HFF-Myc (cell line): ENCODE data around the gene MAK.
"Not testable (repeated sequence)": the region's sequence is repeated elsewhere in the genome, so short reads cannot be mapped to it uniquely, and the experiment has no call there.

Experiments used
- DNase-seq: peaks from one replicate; pipeline ENCODE4 v3.0.0-alpha.2; 2011; ENCODE audit warnings: low read depth; ENCODE audit errors: extremely low read depth
- H3K4me3 ChIP-seq: replicated peaks from 2 replicates; pipeline ENCODE4 v1.5.1; 2011; ENCODE audit warnings: low read depth, mild to moderate bottlenecking, control low read depth, low read length
- TF ChIP-seq, protein P1 (sequence below): IDR thresholded peaks from 2 replicates; pipeline ENCODE4 v1.5.1; 2012; ENCODE audit warnings: mild to moderate bottlenecking, low read depth, low read length, control low read depth; ENCODE audit errors: missing control alignments

Gene MAK

DNA sequence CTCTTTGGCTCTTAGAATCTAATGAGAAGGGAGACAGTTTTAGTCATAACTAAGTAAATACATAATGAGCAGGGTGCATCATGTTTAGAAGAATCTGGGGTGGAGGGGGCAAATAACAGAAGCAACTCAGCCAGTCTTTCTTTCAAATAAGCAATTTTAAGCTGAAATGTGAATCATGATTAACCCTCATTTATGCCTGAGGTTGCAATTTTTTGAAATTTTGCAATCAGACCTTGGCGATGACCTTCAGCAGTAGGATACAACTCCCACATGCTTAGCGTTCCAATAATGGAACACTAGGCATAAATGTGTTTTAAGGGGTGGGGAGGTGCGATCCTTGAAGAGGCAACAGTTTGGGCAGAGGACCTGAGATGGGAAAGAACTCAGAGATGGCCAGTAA, 60.1 kb downstream of the MAK start:
- H3K4me3 ChIP-seq = no peak overlapping the region
- TF ChIP-seq, protein P1, sequence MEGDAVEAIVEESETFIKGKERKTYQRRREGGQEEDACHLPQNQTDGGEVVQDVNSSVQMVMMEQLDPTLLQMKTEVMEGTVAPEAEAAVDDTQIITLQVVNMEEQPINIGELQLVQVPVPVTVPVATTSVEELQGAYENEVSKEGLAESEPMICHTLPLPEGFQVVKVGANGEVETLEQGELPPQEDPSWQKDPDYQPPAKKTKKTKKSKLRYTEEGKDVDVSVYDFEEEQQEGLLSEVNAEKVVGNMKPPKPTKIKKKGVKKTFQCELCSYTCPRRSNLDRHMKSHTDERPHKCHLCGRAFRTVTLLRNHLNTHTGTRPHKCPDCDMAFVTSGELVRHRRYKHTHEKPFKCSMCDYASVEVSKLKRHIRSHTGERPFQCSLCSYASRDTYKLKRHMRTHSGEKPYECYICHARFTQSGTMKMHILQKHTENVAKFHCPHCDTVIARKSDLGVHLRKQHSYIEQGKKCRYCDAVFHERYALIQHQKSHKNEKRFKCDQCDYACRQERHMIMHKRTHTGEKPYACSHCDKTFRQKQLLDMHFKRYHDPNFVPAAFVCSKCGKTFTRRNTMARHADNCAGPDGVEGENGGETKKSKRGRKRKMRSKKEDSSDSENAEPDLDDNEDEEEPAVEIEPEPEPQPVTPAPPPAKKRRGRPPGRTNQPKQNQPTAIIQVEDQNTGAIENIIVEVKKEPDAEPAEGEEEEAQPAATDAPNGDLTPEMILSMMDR = no peak
- no peak for DNase-seq

DNA sequence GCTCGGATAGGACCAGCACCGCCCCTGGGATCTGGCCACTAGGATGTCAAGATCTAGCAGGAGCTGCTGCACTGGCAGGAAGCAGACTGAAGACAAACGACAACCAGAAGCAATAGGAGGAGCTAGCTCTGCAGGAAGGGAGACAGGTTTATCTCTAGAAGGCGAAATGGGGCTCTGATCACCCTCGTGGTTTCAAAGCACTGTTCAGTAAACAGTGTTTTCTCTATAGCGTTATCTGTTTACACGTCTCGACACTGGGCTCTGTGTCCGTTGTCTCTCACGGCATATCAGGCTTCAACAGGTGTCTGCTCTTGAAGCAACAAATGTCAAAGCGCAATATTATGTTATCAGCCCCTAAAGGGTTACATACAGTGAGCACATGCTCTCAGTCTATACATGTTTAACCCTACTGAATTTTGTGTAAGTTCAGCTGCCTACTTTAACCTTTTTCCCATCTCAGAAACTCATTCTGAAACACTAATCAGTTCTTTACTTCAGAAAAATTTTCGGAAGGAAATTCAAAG, 66.9 kb downstream of the MAK start:
- DNase-seq = no peak
- TF ChIP-seq, protein P1 = no peak
- no peak overlapping the region for H3K4me3 ChIP-seq

DNA sequence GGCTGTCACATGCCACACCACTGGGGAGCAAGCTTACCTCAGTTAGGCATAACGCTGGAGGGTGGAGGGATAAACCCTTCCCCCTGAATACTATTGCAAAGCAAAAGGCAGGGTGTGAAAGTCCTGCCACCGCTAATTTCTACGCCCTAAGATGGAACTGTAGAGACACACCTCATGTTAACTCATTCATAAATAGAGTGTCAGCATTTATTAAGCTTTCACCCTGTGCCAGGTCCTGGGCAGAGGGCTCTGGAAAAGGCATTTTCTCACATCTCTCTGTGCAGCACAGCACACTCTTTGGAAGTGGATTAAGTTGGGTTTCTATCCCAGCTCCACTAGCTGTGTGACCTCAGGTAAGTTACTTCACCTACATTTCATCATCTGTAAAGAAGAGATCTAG, 68.9 kb downstream of the MAK start:
- TF ChIP-seq, protein P1 = no peak

DNA sequence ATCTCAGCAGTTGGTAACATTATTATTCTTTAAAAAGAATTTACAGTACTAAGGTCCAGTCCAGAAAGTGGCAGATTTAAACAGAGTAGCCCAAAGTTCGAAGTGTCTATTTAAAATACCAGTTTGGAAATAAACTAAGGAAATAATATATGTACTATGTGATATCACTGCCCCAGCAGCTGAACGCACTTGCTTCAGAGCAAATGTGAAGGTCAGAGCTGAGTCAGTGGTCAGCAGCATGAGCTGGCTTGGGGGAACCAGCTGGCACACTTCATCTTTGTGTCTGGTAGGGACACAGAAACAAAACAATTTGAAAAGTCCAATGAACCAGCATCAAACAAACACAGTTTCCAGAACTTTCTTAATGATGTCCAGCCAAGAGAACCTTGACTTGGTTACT, 75.3 kb downstream of the MAK start:
- no peak for DNase-seq
- no peak overlapping the region for H3K4me3 ChIP-seq
- TF ChIP-seq, protein P1 = no peak

More for the DNA sequence above, 68.9 kb downstream of the MAK start:
- no peak overlapping the region for H3K4me3 ChIP-seq
- no peak for DNase-seq

DNA sequence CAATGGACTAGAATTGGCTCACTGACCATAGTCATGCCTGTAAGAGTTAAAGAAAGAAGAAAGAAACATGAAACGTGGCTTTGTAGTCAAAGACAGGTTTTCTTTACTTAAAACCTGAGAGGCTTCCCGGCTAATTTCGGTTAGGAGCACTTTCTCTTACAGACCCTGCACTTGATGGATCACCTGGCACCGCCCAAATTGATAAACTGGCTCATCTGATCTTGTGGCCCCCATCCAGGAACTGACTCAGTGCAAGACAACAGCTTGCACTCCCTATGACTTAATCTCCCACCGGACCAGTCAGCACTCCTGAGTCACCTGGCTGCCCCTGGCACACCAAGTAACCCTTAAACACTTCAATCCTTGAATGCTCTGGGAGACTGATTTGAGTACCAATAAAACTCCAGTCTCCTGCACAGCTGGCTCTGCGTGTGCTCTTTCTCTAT, 78.4 kb downstream of the MAK start:
- TF ChIP-seq, protein P1 = no peak
- no peak overlapping the region for H3K4me3 ChIP-seq
- DNase-seq = peak; percentile 38

DNA sequence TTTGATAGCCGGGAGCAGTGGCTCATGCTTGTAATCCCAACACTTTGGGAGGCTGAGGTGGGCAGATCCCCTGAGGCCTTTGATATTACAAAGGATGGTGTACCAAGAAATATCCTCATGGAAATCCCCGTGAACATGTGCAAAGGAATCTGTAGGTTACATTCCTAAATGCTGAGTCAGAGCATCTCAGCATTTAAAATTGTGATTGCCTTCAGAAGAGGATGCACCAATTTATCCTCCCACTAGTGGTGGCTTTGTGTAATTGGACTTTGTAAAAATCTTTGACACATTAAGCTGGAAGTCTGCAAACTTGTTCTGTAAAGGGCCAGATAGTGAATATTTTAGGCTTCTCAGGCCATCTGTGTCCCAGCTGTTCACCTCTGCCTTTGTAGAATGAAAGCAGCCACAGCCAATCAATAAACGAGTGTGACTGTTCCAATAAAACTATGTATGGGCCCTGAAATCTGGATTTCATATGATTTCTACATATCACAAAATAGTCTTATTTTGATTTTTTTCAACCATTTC, 79.0 kb downstream of the MAK start:
- DNase-seq = peak; percentile 95
- no peak overlapping the region for H3K4me3 ChIP-seq
- TF ChIP-seq, protein P1 = peak; percentile 51

DNA sequence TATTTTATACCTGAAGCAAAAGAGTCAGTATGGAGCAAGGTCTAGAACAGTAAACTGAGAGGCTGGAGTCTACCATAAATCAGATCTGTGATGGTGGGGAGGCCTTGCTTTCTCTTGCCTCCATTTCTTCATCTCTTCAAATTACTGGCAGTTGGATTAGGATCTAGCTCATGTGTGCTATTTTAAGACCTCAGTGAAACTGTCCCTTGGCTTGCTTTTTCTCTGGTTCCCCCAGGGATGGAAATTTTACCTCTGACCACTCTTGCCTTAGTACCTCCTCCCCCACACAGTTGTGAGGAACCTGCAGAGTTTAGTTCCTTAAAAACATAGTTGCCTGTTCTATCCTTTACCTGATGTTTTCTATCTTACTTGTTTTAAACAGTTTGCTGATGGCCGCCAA, 82.3 kb downstream of the MAK start:
- no peak overlapping the region for H3K4me3 ChIP-seq
- TF ChIP-seq, protein P1 = no peak
- DNase-seq = no peak

DNA sequence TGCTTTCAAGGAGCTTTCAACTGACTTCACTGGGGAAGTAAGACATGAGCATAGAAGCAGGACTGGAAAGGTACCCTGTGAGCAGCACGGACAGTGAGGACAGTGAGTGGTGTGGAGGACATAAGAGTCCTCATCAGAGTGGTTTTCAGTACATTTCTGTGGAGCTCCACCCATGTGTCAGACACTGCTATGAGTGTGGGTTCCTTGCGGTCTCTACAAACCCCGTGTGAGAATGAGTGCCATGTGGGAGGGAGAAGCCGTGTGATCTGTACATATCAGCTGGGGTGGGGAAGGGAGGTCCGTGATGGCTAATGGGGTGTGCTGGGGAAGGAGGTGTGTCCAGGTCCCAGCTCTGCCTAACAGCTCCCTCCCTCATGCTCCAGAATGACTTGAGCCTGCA, 86.6 kb downstream of the MAK start:
- not testable (repeated sequence) for H3K4me3 ChIP-seq, DNase-seq

DNA sequence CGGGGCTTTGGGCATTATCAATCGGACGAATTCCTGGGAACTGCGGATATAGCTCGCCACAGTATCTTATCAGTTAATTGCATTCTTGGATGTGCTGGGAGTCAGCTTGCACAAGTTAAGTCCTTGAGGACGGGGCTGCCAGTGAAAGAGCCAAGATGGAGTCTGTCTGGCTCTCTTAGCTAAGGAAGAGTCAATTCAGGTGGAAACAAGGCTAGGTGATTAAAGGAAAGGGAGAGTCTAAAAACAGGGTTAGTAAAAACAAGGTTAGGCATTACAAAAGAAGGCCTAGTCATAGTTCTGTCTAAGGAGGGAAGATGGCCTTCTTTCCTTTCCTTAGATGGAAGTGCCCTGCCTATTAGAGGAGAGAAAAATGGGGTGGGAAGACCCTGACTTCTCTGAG, 87.8 kb downstream of the MAK start:
- DNase-seq, H3K4me3 ChIP-seq: not testable (repeated sequence)
